Midbrain (tissue), 1 donor: Measurements from ENCODE around the gene ZNF831.

Experiments
- DNase-seq: peaks from one replicate; lab custom pipeline; 2025; lab: John Stamatoyannopoulos, UW

The ZNF831 gene

DNA sequence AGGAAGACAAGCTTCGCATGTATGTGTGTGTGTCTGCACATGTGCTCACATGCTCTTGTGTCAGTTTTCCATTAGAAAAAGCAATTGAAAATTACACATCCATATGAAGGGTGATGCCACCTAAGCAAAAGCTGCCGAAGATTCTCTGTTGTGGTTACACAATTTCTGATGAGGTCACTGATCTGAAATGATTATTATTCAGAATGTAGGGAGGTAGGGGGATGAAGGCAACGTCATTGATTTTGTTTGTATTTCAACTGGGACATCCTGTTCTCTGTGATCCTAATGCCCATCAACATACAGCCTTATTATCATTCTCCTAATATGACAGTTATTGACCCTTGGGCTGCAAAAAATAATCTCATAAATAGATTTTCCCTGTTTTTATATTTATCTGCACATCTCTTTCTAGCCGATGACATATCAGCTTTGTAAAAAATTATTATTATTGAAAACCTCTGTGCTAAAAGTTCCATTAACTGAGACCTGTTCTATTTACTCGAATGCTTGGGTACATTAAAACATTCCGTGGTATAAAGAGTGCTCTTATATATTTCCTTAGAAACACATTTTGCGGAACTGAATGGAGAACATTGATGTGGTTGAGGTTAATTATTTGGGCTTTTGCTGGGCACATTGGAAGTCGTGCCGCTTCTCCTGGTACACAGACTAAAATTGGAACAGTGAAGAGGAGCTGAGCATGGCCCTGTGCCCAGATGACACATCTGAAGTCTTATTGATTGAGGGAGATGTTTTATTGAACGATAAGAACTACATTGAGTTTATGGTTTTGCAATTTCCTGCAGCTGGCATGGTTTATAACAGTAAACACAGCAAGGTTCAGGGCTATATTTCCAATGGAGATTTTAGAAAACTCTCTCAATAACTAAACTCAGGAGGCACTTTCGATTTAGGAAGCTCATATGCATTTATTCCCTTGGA is 51.3 kb downstream of the ZNF831 start:
- no peak for DNase-seq

DNA sequence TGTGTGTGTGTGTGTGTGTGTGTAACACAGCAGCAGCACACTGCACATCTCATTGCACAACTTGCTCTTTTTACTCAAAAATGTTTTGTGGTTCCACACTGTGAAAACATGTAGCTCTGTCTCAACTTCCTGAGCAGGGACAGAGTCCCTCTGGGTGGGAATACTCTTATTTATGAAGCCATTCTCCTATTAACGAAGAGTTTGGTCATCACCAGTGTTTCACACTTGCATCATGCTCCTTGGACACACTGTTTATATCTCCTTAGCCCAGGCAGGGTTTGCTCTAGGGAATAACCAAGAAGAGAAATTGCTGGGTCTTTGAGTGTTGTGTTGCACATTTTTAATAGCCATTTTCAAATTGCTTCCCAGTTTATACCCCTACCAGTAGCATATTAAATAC is 53.6 kb downstream of the ZNF831 start:
- no peak for DNase-seq

DNA sequence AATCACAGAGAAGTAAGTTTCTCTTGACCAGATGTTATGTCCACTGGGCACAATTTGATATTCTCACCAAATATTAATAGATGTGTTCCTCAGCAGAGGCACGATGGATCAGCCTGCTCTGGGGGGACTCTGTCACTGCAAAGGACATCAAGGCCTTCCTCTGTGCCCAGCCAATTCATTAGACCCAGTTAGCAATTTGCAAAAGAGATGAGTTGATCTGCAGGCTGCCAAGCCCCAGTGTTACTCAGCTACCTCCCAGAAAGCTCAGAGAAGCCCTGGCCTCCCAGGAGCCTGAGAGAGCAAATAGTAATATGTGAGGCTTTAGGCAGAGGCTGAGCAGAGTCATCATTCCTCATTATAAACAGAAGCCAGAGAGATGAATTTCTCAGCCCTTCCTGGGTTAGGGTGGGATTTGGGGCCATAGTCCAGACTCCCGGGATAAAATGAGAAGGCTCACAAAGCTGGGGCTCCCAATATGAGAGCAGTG is 54.2 kb downstream of the ZNF831 start:
- no peak for DNase-seq

DNA sequence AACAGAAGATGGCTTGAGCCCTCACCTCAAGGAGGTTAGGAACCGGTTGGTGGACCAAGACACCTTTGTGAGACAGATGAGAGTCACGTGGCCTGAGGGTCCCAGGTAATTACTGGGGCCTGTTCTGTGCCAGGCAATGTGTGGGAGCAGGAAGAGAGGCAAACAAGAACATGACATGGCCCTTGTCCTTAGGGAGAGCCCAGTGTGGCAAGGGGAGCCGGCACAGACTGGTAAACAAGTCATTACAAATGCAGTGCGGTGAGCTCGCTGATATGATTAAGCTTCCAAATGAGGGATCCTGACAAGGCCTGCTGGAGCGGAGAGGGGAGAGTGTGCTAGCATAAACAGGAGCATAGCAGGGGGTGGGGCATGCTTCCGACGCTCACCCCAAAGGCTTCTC is 55.6 kb downstream of the ZNF831 start:
- no peak for DNase-seq

DNA sequence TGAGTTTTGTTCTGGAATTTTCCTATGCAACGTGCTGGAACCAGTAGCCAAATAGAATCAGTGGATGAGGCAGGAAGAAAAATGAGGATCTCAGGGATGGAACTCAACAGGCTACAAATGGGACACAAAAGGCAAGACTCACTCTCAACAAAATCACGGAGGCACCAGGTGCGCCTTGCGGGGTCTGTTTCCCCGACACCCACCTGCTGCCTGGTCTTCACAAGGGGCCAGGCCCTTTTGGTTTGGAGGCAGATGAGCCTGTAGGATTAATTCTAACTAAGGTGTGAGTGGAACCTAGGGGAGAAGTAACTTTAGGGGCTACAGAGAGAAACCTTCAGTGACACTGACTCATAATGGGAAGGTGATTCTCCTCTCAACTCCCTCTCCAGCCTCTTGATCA is 56.5 kb downstream of the ZNF831 start:
- no peak for DNase-seq

DNA sequence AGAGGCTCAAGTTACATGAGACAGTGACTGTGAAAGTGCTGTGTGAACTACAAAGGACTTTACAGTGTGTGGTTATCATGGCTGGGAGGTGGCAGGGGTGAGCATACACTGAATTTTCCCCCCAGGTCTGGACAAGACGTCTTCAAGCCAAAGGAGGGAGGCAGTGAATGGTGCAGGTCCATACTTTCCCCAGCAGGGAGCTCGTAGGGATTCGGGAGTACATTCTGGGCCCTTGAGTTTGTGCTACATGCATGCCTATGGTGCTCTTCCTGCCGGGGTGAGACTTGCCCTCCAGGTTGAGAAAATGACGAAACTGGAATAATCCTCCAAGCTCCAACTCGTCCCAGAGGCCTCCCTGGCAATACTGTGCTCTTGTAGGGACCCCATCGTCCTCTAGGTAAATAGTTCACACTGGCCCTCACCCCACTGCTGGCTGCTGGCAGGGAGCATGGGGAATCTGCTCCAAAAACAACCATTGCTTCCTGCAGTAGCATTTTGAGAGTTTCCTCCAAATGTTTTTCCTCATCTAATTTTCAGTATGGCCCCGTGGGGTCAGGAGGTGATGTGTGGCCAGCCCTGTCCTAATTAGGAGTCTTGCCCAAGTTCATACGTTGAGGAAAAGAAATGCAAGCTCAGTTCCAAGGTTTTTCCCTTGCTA is 57.6 kb downstream of the ZNF831 start:
- DNase-seq: no peak

DNA sequence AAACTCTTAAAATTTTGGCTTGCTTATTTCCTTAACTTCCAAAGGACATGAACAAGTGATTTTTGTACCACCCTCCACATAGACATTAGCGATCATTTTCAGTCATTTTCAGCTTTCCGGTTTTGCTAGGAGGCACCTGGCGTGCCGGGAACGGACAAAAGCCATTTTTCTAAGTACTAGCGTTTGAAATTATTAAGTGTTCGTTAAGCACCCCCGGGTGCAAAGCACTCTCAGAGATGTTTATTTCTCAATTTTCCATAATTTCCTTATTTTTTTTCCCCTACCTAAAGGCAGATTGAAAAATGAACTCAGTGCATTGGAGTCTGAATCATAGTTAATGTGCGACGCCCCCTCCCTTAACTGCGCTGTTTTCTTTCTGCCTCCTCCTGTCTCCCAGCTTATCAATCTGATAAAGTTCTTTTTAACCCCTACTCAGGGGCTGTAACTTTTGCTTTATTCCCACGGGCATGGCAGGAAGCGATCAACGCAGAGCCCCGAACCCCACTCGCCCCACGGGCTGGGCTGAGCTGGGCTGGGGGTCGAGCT is 58.2 kb downstream of the ZNF831 start:
- no peak for DNase-seq

DNA sequence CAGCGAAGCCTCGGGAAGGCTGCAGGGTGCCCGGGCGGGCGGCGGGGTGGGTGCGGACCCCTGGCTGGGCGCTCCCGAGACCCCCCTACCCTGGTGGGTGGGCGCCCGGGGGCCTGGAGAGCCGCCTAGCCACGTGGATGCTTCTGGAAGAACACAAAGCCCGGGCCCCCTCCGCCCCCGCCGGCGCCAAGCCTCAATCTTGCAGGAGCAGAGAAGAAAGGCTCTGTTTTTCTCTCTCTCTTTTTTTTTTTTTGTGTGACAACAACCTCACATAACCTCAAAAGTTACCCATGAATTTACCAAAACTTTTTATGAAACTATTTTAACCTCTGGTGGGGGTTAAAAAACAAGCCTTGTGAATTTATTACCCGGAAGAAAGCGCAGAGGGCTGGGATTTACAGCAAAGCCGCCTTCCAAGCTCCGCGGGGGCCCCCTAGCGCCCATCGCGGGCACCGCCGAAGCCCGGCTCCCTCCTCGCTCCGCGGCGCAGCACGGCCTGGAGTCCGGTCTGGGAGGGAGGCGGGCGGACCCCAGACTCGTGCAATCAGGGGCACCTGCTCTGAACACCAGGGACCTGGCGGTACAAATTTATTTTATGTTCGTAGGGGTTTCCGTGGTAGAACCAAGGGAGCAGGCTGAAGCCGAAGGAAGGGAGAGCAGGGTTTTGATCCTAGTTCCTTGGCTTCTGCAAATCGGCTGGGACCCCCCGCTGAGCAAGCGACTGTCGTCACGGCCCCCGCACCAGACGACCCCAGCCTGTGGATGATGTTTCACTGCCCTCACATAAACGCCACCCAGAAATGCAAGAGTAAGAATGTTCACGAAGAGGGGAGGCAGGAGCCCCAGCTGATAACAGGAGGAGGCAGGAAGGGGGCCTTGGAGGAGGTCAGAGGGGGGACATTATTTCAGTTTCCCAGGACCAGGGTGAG is 58.9 kb downstream of the ZNF831 start:
- DNase-seq: peak; percentile 67

DNA sequence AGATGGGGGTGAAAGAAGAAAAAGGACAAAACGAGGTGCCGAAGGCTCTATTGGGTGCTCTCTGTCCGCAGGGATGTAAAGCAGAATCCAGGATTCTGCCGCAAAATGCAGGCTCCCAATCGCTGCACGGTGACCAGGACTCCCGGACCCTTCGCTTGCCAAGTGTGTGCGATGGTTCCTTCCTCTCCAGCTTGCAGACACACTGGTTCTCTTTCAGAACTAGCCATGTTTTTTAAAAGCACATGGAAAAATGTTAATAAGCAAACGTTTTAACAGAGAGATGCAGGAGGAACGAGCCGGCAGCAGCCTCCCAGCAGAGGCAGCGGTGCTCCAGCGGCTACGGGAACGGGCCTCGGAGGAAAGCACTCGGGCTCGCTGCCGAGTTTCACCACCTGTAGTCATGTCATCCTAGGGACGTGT is 59.6 kb downstream of the ZNF831 start:
- no peak for DNase-seq

DNA sequence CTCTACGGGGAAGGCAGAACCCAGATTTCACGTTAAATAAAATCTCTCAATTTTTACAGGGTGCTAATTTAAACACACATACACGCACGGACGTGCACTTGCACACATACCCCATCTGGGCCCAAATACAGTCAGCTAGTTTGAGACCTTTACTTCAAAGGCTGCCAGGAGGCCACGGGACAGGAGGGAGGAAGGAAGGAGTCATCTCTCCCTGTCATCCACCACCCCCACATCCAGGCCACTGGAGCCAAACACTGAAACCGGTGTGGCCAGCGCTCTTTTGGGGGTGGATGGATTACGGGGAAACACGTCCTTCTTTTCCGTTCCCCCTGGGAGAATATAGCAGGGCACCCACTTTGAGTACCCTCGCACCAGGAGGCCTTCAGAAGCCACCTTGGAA is 60.1 kb downstream of the ZNF831 start:
- no peak for DNase-seq

DNA sequence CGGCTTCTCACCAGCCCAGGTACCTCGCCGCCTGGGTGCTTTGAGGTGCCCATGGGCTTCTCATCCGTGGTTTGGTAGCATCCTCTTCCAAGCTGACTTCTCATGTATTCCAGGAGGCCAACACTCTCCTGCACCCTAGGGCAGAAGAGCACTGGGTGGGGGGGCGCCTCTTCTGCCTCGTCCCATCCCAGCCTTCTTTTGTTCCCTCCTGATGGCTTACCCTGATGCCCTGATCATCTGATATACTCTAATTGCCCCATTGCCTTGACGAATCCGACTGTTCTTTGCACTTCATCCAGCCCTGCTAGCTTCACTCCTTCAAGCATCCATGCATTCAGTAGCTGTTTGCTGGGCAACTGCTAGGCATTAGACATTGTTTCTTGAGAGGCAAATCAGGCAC is 60.6 kb downstream of the ZNF831 start:
- DNase-seq: no peak

DNA sequence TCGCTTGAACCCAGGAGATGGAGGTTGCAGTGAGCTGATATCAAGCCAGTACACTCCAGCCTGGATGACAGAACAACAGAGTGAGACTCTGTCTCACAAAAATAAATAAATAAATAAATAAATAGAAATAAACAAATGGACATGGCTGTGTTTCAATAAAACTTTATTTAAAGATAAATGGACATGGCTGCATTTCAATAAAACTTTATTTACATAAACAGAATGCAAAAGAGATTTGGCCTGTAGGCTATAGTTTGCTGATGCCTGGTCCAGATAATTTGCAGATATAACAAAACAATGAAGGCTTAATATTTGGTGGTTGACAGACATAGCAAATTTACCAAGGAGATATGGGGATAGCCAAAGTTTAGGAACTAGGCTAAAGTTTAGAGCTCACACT is 66.8 kb downstream of the ZNF831 start:
- no peak for DNase-seq

DNA sequence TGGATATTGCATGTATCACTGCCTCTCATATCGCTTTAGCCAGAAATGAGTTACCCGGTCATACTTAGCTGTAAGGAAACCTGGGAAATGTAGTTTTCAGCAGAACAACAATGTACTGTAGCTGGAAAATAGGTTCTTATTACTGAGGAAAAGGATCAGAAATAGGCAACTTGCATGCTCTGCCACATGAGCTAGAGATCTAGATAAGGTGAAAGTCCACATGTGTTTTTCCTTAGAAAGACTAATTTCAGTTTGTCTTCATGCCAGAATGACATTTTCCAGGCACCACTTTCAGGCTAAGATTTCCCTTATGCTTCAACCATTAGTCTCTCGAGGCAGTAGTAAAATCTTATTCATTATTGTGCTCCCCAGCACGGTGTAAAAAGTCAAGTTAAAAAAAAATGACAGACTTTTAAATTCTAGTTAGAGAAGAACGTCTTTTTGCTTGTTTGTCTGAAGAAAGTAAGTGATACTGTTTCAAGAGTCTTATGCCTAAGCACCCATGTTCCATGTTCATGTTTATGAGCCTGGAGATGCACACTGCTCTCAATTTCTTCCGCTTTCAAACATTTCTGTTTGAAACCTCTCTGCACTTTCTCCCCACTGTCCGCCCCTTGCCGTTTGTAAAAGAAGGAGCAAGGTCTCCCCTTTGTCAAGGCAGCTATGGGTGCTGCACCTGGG is 67.6 kb downstream of the ZNF831 start:
- DNase-seq: no peak

DNA sequence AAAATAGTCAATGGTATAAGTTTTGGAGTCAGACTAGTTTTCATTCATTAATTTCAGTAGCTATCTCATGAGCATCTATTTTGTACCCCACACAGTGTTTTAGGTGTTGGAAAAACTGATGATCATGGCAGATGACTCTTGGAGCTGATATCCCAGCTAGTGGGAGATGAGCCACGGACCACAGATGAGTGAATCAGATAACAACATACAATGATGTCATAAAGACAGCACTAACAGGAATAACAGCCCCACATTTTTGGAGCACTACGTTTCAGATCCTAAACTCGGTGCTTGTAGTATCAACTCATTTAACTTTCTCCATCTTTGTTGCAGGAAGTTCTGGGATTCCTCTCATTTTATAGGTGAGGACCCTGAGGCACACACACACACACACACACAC is 69.0 kb downstream of the ZNF831 start:
- DNase-seq: no peak

DNA sequence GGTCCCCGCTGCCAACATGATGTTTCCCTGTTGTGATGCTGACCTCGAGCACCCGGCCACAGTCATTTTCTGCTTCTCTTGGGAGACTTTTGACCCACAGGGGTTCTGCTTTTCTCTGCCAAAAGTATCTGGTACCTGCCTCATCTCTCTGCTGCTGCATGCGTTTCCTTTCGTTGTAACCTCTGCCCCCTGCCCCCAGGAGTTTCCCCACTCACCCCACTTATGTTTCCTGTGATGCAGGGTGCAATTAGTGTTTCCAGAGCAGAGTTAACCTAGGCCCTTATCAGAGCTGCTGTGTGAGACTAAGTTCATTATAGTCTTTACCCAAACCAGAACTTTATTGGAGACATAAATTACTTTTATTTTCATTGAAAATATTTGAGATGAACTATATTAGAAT is 71.6 kb downstream of the ZNF831 start:
- DNase-seq: no peak

DNA sequence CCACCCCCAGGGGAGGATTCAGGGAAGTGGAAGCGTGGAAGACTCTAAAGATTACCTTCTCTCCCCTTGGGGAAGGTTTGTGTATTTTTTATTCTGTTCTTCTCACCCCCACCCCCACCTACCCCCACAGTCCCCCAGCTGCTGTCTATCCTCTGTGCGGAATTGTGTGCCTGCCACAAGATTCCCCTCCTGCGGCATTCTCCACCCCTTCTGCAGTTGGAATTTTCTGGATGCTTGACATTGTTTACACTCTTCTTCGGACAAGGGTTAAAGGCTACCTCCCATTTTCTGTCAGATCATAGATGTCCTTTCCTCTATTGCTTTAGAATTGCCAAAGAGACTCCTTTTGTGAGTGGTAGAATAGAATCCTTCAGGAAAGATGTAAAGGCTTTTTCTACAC is 76.4 kb downstream of the ZNF831 start:
- DNase-seq: no peak

DNA sequence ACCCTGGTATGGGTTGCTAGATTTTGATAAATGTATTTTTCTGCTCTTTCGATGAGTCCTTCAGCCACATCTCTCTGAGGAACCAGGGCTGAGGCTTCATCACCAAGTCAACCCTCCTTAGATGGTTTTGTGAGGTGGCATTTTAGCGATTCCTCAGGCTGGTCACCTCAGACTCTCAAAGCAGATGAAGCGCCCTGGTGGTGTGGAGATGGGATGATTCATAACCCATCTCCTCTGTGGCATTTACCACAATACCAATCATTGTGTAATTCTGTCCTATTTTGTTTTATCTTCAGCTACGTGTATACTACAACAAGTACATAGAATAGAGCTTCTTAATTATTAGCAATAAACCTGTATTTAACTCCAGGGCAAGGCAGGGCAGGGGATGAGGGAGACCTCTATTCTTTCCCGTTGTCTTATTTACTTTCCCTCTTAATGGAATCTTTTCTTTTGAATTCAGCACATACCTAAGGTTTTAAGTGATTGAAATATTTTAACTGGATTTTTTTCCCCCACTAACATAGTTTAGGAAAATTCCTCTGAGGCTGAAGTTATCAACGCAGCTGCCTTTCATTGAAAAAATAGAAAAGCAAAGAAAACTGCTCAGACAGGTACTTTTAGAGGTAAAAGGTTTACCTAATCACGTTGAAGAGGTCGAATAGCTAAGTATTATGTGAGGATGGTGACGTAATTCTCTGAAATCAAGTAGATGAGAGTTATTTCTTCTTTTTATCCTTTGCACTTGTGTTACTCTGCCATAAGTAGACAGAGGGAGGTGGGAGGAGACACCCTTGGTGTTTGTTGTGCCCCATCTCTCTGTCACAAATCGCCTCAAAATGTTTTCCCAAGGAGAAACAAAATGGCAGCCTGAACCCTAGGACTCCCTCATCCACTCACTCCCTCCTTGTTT is 79.3 kb downstream of the ZNF831 start:
- DNase-seq: no peak

DNA sequence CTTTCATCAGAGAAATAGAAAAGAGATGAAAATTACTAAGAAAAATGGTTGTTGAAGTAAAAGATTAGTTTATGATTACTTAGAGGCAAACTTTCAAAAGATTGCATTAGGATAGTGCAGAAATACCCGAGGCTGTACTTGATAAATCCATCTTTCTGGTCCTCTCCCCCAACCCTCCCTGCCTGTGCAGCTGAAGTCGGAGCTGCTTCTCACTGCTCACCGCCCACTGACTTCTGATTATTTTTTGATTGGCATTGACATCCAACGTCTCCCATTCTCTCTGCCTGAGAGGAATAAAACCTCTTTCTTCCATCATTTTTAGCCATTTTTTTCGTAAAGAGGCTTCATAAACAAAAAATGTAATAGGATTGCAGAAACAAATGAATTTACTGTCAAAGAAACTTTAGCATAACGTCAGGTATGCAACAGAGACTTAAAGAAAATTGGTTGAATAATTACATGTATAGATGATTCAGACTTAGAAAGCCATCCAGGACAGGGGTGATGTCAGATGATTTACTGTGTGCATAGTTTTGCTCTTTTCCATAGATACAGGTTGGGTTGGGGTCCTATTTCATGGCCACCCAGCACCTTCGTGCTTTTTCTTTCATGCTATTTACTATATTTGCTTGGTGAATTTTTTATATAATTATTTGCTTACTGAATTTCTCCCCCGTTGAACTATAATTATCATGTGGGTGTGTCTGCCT is 83.2 kb downstream of the ZNF831 start:
- no peak for DNase-seq
